ENCODE data around the gene ZNF319.

ZNF319 gene

DNA sequence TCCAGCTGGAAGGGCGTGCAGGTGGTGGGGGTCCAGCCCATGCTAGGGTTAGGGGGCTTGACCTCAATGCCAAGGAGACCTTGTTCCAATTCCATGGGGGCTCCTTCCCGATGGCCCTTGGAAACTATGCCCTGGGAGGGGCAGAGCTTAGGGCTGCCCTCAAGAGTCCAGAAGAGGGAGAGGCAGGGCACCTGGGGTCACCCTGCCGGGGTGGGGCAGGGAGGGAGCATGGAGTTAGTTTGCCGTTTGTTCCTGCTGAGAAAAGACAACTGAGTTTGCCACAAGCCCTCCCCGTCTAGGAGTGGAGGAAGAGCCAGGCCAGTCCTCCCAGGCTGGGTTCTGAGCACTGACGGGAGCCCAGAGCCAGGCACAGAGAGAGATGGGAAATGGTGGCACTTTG is 46.5 kb upstream of the ZNF319 start:
- Histone ChIP-seq H2AFZ (ENCODE audit: low read depth) (no peak overlapping the region), H3K79me2 (ENCODE audit: insufficient read depth, low read depth) (no peaks in the 10 kb centered on the region), H3K27me3 (ENCODE audit: insufficient read depth, low read depth) (no peaks in the 10 kb centered on the region), H3K4me3 (IDR thresholded peaks at IDR 0.05; ENCODE audit: insufficient read depth, low read depth, low read length) (no peak overlapping the region), H3K4me1 (ENCODE audit: low read depth, poor library complexity, severe bottlenecking) (no peaks in the 10 kb centered on the region), H3K9ac (no peak overlapping the region), H3K36me3 (ENCODE audit: insufficient read depth) (no peaks in the 10 kb centered on the region), H3K4me2 (no peak overlapping the region), H4K20me1 (ENCODE audit: insufficient read depth) (no peaks in the 10 kb centered on the region), H3K27ac (no peak overlapping the region)
- TF ChIP-seq, protein P1, sequence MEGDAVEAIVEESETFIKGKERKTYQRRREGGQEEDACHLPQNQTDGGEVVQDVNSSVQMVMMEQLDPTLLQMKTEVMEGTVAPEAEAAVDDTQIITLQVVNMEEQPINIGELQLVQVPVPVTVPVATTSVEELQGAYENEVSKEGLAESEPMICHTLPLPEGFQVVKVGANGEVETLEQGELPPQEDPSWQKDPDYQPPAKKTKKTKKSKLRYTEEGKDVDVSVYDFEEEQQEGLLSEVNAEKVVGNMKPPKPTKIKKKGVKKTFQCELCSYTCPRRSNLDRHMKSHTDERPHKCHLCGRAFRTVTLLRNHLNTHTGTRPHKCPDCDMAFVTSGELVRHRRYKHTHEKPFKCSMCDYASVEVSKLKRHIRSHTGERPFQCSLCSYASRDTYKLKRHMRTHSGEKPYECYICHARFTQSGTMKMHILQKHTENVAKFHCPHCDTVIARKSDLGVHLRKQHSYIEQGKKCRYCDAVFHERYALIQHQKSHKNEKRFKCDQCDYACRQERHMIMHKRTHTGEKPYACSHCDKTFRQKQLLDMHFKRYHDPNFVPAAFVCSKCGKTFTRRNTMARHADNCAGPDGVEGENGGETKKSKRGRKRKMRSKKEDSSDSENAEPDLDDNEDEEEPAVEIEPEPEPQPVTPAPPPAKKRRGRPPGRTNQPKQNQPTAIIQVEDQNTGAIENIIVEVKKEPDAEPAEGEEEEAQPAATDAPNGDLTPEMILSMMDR (conservative IDR thresholded peaks at IDR 0.05; ENCODE audit: low read depth, low read length) = no peak

DNA sequence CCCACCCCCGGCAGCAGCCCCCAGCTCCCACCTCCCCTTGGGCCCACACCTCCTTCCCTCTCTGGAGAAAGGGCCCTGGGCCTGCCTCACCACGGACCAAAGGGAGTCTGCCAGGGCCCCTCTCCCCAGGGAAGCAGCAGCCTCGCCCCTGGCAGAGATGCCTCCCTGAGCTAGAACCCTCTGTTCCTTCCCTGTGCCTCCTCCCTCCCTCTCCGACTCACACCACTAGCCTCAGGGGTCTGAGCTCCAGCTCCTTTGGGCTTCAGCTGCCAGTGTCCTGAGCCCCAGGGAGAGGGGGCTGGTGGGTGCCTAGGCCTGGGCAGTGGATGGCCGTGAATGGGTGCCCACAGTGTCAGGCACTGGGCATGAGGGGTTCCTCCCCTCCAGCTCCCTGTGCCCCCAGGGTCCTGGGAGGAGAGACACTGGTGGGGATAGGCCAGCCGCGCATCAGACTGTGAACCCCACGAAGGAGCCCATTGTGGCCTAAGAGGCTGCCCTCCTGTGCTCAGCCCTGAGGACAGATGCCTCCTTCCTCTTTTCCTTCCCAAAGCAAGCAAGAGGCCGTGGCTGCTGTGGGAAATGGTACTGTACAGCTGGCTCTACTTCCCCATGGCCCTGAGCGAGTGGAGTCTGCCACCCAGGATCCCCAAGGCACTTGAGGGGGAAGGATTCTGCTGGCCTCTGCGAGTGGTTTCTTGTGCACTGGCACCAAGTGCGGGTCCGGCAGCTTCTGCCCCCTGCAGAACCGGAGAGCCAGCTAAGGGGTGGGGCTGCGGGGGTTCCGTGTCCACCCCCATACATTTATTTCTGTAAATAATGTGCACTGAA is 45.8 kb upstream of the ZNF319 start:
- Histone ChIP-seq H3K4me1 (ENCODE audit: low read depth, poor library complexity, severe bottlenecking) (no peaks in the 10 kb centered on the region), H3K27me3 (ENCODE audit: insufficient read depth, low read depth) (no peaks in the 10 kb centered on the region), H3K4me3 (IDR thresholded peaks at IDR 0.05; ENCODE audit: insufficient read depth, low read depth, low read length) (no peak overlapping the region), H2AFZ (ENCODE audit: low read depth) (no peak overlapping the region), H3K79me2 (ENCODE audit: insufficient read depth, low read depth) (no peaks in the 10 kb centered on the region), H3K36me3 (ENCODE audit: insufficient read depth) (no peaks in the 10 kb centered on the region), H3K27ac (no peak overlapping the region), H4K20me1 (ENCODE audit: insufficient read depth) (no peaks in the 10 kb centered on the region), H3K9ac (no peak overlapping the region), H3K4me2 (no peak overlapping the region)
- TF ChIP-seq, protein P1 (conservative IDR thresholded peaks at IDR 0.05; ENCODE audit: low read depth, low read length) = no peak

DNA sequence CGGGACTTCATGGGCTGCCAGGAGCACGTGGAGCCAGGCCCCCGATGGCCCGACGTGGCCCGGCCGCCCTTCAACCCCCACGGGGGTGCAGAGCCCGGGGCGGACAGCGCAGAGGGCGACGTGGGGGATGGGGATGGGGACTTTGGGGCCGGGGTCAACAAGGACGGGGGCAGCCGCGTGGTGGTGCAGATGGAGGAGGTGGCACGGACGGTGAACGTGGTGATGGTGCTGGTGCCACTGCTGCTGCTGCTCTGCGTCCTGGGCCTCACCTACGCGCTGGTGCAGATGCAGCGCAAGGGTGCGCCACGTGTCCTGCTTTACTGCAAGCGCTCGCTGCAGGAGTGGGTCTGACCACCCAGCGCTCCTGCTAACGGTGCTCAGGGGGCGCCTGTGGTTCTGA is 44.6 kb upstream of the ZNF319 start:
- H4K20me1 ChIP-seq (ENCODE audit: insufficient read depth) = no peaks in the 10 kb centered on the region
- H3K36me3 ChIP-seq (ENCODE audit: insufficient read depth) = no peaks in the 10 kb centered on the region

DNA sequence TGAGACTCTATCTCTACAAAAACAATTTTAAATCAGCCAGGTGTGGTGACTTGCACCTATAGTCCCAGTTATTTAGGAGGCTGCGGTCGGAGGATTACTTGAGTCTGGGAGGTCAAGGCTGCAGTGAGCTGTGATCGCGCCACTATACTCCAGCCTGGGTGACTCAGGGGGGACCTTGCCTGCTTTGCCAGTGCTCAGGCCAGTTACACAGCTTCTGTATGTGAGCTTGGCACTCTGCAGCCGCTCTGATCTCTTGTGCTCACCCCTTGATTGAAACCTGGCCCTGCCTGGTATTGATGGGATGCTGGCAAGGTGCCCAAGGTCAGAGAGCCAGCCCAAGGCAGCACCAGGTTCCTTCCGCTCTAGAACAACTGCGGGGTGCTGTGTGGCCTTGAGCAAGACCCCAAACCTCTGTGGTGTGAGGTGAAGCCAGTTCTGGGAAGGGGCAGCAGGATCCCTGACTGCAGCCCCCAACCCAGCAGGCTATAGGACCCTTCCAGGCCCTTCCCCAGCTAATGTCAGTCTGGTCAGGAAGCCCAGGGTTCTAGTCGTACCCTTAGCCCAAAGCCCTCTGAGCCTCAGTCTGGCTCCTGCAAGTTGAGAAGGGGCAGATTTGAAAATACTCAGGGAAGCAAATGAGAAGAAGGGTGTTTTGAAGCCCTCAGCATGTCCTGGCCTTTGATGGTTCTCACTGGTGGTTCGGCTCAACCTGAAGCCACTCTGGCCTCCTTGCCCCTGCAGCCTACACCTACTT is 44.0 kb upstream of the ZNF319 start:
- no peaks in the 10 kb centered on the region for H3K79me2 ChIP-seq (ENCODE audit: insufficient read depth, low read depth)
- H3K9ac ChIP-seq = no peak overlapping the region
- H3K27me3 ChIP-seq (ENCODE audit: insufficient read depth, low read depth) = no peaks in the 10 kb centered on the region
- no peak overlapping the region for H2AFZ ChIP-seq (ENCODE audit: low read depth)
- no peaks in the 10 kb centered on the region for H4K20me1 ChIP-seq (ENCODE audit: insufficient read depth)
- H3K36me3 ChIP-seq (ENCODE audit: insufficient read depth) = no peaks in the 10 kb centered on the region
- no peak overlapping the region for H3K4me2 ChIP-seq
- TF ChIP-seq, protein P1 (conservative IDR thresholded peaks at IDR 0.05; ENCODE audit: low read depth, low read length) = no peak
- no peak overlapping the region for H3K4me3 ChIP-seq (IDR thresholded peaks at IDR 0.05; ENCODE audit: insufficient read depth, low read depth, low read length)
- no peaks in the 10 kb centered on the region for H3K4me1 ChIP-seq (ENCODE audit: low read depth, poor library complexity, severe bottlenecking)
- H3K27ac ChIP-seq = no peak overlapping the region

More for the DNA sequence above, 44.6 kb upstream of the ZNF319 start:
- H3K4me1 ChIP-seq (ENCODE audit: low read depth, poor library complexity, severe bottlenecking) = no peaks in the 10 kb centered on the region
- H3K4me2 ChIP-seq = no peak overlapping the region
- no peaks in the 10 kb centered on the region for H3K79me2 ChIP-seq (ENCODE audit: insufficient read depth, low read depth)
- TF ChIP-seq, protein P1 (conservative IDR thresholded peaks at IDR 0.05; ENCODE audit: low read depth, low read length) = no peak
- H3K27ac ChIP-seq = no peak overlapping the region
- H3K9ac ChIP-seq = no peak overlapping the region
- H2AFZ ChIP-seq (ENCODE audit: low read depth) = no peak overlapping the region
- H3K27me3 ChIP-seq (ENCODE audit: insufficient read depth, low read depth) = no peaks in the 10 kb centered on the region
- no peak overlapping the region for H3K4me3 ChIP-seq (IDR thresholded peaks at IDR 0.05; ENCODE audit: insufficient read depth, low read depth, low read length)
